ENCODE data around the gene DNAJC8.
A peak's percentile ranks its signal among the peaks of the same experiment; 100 is the strongest.

Gene DNAJC8, protein sequence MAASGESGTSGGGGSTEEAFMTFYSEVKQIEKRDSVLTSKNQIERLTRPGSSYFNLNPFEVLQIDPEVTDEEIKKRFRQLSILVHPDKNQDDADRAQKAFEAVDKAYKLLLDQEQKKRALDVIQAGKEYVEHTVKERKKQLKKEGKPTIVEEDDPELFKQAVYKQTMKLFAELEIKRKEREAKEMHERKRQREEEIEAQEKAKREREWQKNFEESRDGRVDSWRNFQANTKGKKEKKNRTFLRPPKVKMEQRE

DNA sequence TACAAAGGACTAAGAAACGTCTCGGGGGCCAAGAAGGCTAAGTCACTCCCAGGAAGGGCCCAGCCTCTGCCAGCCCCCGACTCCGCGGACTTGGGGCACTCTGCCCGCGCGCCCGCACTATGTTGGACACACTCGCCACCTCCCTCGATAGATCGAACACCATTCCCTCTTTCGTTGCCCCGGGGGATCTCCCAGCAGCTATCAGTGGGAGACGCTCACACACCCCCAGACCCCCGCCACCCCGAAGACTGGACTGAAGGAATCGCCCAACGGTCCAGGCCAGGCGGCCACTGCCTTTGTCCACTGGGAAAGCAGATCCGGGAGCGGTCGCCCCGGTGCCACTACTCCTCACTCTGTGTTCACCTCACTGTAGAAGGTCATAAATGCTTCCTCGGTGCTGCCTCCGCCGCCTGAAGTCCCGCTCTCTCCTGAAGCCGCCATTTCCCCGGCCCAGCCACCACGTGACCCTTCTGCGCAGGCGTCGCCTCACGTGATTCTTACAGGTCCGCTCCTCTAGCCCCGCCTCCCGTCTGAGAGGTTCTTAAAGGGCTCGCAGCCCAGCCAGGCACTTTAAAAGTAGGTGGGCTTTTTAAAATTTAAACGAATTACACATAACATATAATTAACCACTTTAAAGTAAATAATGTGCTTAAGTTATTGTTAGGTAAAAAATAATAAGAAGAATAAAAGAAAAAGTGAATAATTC lies at the start of gene DNAJC8:
Gene DNAJC8 (minus strand): TSS at position 472 of the 706 bp plus-strand sequence. CDS start 31 bp downstream, at position 441.
- DNase-seq (ENCODE audit: extremely low read depth, low read depth), result peak; percentile 67
- TF ChIP-seq, protein P1, sequence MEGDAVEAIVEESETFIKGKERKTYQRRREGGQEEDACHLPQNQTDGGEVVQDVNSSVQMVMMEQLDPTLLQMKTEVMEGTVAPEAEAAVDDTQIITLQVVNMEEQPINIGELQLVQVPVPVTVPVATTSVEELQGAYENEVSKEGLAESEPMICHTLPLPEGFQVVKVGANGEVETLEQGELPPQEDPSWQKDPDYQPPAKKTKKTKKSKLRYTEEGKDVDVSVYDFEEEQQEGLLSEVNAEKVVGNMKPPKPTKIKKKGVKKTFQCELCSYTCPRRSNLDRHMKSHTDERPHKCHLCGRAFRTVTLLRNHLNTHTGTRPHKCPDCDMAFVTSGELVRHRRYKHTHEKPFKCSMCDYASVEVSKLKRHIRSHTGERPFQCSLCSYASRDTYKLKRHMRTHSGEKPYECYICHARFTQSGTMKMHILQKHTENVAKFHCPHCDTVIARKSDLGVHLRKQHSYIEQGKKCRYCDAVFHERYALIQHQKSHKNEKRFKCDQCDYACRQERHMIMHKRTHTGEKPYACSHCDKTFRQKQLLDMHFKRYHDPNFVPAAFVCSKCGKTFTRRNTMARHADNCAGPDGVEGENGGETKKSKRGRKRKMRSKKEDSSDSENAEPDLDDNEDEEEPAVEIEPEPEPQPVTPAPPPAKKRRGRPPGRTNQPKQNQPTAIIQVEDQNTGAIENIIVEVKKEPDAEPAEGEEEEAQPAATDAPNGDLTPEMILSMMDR (IDR thresholded peaks at IDR 0.05; ENCODE audit: low read depth, low read length), result no peak

DNA sequence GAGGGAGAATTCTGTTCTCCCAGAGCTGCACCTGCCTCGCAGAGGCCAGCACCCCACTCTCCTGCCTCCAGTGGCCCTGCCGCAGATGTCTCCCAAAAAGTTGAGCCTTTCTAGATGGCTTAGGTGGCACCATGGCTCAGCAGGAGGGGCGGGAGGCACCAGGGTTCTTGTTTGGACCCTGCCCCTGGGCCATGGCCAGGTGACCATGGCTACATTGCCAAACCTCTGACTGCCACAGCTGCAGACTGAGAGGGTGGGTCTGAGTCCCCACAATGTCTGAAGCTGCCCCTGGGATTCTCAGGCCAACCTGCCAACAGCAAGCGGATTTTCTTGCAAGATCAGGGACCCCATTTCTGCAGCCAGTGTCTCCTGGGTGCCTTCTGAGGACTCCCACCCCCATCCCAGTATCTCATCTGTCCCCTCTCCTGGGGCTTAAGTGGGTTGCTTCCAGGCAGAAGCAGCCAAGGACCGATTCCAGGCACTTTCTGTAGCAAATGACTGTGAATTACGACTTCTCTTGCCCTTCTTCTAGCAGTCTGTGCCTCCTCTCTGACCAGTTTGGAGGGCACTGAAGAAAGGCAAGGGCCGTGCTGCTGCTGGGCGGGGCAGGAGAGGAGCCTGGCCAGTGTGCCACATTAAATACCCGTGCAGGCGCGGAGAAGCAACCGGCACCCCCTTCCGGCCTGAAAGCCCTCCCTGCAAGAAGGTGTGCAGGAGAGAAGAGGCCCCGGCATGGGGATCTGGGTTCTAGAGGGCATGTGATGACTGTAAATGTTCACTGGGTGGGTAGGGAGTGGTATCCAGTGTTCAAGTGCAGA lies 49.0 kb upstream of the DNAJC8 start:
- TF ChIP-seq, protein P1 (IDR thresholded peaks at IDR 0.05; ENCODE audit: low read depth, low read length), result no peak
- DNase-seq (ENCODE audit: extremely low read depth, low read depth), result no peak

DNA sequence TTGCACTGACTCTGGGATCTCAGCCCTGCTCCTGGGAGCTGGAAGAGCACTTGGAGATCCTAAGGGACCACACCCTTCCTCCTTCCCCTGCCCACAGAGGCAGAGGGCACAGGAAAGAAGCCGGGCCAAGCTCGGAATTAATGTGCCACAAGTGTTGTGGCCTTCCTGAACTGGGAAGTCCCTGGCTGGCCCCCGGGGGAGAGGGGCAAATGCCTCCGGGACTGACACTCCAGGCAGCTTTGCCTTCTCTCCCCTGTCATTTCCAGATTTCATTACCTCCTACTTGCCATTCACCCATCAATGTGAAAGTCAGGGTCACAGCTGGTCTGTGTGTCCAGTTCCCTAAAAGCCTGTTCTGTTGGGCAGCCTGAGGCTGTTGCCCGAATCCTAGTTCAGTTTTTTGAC lies 48.1 kb upstream of the DNAJC8 start:
- DNase-seq (ENCODE audit: extremely low read depth, low read depth), result no peak
- TF ChIP-seq, protein P1 (IDR thresholded peaks at IDR 0.05; ENCODE audit: low read depth, low read length), result no peak

DNA sequence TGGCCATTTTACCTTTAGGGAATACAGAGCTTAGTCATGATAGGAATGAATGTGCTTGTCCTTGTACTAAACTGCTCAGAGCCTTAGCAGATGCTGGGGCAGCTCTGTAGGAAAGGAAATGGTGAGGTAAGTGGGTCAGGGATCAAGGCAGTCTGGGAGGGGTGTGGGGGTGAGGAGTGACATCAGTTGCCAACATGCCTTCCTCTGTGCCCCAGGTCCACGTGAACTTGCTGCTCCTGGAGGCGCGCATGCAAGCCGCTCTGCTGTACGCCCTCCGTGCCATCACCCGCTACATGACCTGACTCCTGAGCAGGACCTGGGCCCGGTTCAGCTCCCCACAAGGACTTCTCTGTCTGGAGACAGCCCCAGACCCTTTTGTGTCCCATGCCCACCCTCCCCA lies 47.7 kb upstream of the DNAJC8 start:
- TF ChIP-seq, protein P1 (IDR thresholded peaks at IDR 0.05; ENCODE audit: low read depth, low read length), result no peak
- DNase-seq (ENCODE audit: extremely low read depth, low read depth), result no peak

DNA sequence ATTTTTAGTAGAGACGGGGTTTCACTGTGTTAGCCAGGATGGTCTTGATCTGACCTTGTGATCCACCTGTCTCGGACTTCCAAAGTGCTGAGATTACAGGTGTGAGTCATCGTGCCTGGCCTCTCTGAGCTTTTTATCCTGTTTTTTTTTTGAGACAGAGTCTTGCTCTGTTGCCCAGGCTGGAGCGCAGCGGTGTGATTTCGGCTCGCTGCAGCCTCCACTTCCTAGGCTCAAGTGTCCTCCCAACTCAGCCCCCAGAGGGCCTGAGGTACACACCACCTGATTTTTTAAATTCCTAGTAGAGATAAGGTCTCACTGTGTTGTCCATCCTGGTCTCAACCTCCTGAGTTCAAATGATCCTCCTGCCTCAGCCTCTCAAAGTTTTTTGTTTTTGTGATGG lies 46.9 kb upstream of the DNAJC8 start:
- no peak for DNase-seq (ENCODE audit: extremely low read depth, low read depth)
- TF ChIP-seq, protein P1 (IDR thresholded peaks at IDR 0.05; ENCODE audit: low read depth, low read length), result no peak

DNA sequence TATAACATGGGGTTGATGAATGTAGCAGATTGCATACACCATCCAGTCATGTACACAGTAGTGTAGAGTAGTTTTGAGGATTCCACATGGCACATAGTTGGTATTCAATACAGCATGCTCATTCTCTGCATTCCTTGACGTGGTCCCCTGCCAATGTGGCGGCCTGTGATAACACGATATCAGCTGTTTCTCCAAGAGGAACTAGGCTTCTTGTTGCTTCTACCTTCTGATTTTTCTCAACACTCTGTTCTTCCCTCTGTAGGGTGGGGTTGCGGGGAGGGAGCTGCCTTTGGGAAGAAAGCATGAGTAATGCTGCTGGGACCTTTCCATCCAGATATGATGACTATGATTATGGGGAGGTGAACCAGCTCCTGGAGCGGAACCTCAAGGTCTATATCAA lies 45.9 kb upstream of the DNAJC8 start:
- no peak for DNase-seq (ENCODE audit: extremely low read depth, low read depth)
- TF ChIP-seq, protein P1 (IDR thresholded peaks at IDR 0.05; ENCODE audit: low read depth, low read length), result no peak

Data from AG09319 (cell line).